ENCODE measurements around the gene KLHDC10. TPM values are rescaled to one million over a fixed set of nuclear protein-coding genes. Genes with fewer than 3 reads are reported as not detected.

Gene KLHDC10
- total and polyA plus RNA-seq, 2 donors (not counting 3 experiments of a cell fraction or from before 2014, with no cell fraction given) = 14.9 to 31.3 TPM

DNA sequence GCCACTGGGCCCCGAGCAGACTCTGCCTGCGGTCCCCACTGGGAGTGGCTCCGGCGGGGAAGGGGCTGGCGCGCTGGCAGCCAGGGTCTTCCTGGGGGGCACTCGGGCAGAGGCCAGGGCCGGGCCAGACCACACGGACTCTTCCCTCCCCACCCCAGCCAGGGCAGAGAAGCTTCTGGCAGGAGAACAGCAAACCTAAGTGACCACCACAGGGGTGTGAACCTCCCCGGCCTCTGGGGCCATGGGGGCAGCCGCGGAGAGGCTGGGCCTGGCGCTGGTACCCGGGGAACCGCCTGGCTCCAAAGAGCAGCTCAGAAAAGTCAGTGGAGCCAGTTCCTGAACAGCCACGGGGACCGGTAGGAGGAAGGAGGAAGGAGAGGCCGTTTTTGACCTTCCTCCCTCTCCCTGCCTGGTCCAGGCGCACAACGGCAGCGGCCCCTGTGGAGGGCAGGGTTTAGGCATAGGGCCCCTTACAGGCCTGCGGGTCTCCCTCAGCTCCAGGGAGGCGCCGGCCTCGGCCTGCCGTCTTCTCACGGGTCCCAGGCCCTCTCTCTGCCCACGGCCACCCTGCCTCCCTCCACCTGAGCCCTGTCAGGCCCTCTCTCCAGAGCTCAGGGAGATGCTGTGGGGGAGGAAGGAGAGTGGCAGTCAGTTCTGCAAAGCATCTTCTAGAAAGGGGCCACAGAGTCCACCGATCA lies 83.0 kb downstream of the KLHDC10 start:
- no peak overlapping the region for H3K4me2 ChIP-seq (ENCODE audit: insufficient read depth, low read length)
- no peak overlapping the region for H2AFZ ChIP-seq (ENCODE audit: low read depth, low read length)
- no peaks in the 10 kb centered on the region for H3K27me3 ChIP-seq (ENCODE audit: control insufficient read depth in 2 of 2, insufficient read depth in 2 of 2, low read length in 2 of 2)
- H3K4me3 ChIP-seq (replicated peaks in 1 of 3; ENCODE audit: insufficient read depth in 1 of 3, low read depth in 1 of 3, low read length in 3 of 3) = no peak overlapping the region
- H3K27ac ChIP-seq (ENCODE audit: insufficient read depth, low read depth, low read length) = no peak overlapping the region
- BruUV-seq (replicated peaks) = no TSS peak
- CTCF ChIA-PET = no interaction called here
- no peaks in the 10 kb centered on the region for H3K9me3 ChIP-seq (replicated peaks; ENCODE audit: control insufficient read depth, insufficient read depth, low read length)
- dilution Hi-C loops (cut with MboI; ENCODE audit: extremely low pct_ligation_motif_present, low sequenced_read_pairs) (no loop called here), intact Hi-C loops (cut with micrococcal nuclease) (no loop called here)
- TF ChIP-seq MYC (IDR thresholded peaks at IDR 0.05; ENCODE audit: low read depth, low read length) (no peak), GATA2 (IDR thresholded peaks at IDR 0.05; ENCODE audit: insufficient read depth, insufficient read length, low read depth, low read length) (no peak), FOS (IDR thresholded peaks at IDR 0.05; ENCODE audit: borderline replicate concordance, insufficient read depth, low read length) (no peak), JUN (IDR thresholded peaks at IDR 0.05; ENCODE audit: borderline replicate concordance, insufficient read depth, insufficient read length, low read depth) (no peak), EZH2 (IDR thresholded peaks at IDR 0.05; ENCODE audit: borderline replicate concordance, low read depth, low read length, severe bottlenecking) (no peak), POLR2A (IDR thresholded peaks at IDR 0.05; ENCODE audit: low read depth, low read length) (no peak), POLR2AphosphoS5 (IDR thresholded peaks at IDR 0.05; ENCODE audit: insufficient read depth, low read depth, low read length) (no peak)
- TF ChIP-seq, protein P1, sequence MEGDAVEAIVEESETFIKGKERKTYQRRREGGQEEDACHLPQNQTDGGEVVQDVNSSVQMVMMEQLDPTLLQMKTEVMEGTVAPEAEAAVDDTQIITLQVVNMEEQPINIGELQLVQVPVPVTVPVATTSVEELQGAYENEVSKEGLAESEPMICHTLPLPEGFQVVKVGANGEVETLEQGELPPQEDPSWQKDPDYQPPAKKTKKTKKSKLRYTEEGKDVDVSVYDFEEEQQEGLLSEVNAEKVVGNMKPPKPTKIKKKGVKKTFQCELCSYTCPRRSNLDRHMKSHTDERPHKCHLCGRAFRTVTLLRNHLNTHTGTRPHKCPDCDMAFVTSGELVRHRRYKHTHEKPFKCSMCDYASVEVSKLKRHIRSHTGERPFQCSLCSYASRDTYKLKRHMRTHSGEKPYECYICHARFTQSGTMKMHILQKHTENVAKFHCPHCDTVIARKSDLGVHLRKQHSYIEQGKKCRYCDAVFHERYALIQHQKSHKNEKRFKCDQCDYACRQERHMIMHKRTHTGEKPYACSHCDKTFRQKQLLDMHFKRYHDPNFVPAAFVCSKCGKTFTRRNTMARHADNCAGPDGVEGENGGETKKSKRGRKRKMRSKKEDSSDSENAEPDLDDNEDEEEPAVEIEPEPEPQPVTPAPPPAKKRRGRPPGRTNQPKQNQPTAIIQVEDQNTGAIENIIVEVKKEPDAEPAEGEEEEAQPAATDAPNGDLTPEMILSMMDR (IDR thresholded peaks at IDR 0.05; ENCODE audit: extremely low read depth in 1 of 2, insufficient read depth in 1 of 2, low read depth in 1 of 2, low read length in 2 of 2) = no peak
- TF ChIP-seq, protein P2, sequence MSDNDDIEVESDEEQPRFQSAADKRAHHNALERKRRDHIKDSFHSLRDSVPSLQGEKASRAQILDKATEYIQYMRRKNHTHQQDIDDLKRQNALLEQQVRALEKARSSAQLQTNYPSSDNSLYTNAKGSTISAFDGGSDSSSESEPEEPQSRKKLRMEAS (IDR thresholded peaks at IDR 0.05; ENCODE audit: insufficient read depth, insufficient read length) = no peak
- H3K79me2 ChIP-seq (ENCODE audit: control insufficient read depth, insufficient read depth, low read length) = no peaks in the 10 kb centered on the region
- DNase-seq (ENCODE audit: low read depth, low spot score) (no peak), FAIRE-seq (no peak)
- peaks cover 1% of the 10 kb centered on the region for H3K4me1 ChIP-seq (ENCODE audit: control insufficient read depth, extremely low read depth, insufficient read depth, low read length)
- POLR2A ChIA-PET = no interaction called here
- no peaks in the 10 kb centered on the region for H3K9me1 ChIP-seq (replicated peaks; ENCODE audit: control insufficient read depth, extremely low read depth, insufficient read depth, low read length)
- no peak overlapping the region for H3K9ac ChIP-seq (replicated peaks; ENCODE audit: extremely low read depth, insufficient read depth, low read length)
- no peaks in the 10 kb centered on the region for H3K36me3 ChIP-seq (ENCODE audit: control insufficient read depth in 2 of 2, extremely low read depth in 1 of 2, insufficient read depth in 2 of 2, low read length in 2 of 2)
- H4K20me1 ChIP-seq (replicated peaks; ENCODE audit: control insufficient read depth, extremely low read depth, insufficient read depth, low read length) = no peaks in the 10 kb centered on the region

Data from endothelial cell of umbilical vein (primary cell).